Measurements from ENCODE around the gene APOM. TPM values are rescaled to one million over a fixed set of nuclear protein-coding genes. Genes with fewer than 3 reads are reported as not detected.

The APOM gene
- polyA plus RNA-seq, 3 donors, result 4.2 to 8.3 (median 4.8) TPM

GRCh38 chr6:31666337-31666965 lies 10.8 kb downstream of the APOM start:
- Histone ChIP-seq H2AFZ (ENCODE audit: insufficient read depth, low read depth, low read length, poor library complexity, severe bottlenecking) (peak overlapping the region; percentile 81), H3K4me3 (replicated peaks in 1 of 3; ENCODE audit: low read depth in 2 of 3, low read length in 3 of 3) (peak overlapping the region; percentile 87 to 94 (median 90)), H3K36me3 (replicated peaks in 1 of 2; ENCODE audit: control insufficient read depth in 1 of 2, insufficient read depth in 2 of 2, low read length in 2 of 2) (peaks cover 51 to 70% of the 10 kb centered on the region in 2 donors), H4K20me1 (ENCODE audit: insufficient read depth, low read length) (peaks cover 11% of the 10 kb centered on the region), H3K9ac (ENCODE audit: insufficient read depth, low read length, poor library complexity, severe bottlenecking) (peak overlapping the region; percentile 88), H3K27me3 (ENCODE audit: control insufficient read depth in 2 of 2, insufficient read depth in 2 of 2, low read length in 2 of 2) (no peaks in the 10 kb centered on the region), H3K79me2 (ENCODE audit: insufficient read depth, low read length) (peaks cover 68% of the 10 kb centered on the region), H3K4me1 (ENCODE audit: control insufficient read depth in 1 of 2, insufficient read depth in 2 of 2, low read length in 2 of 2) (peaks cover 42 to 53% of the 10 kb centered on the region in 2 donors), H3K27ac (ENCODE audit: low read depth in 1 of 2, low read length in 2 of 2) (peak overlapping the region; percentile 93 to 95), H3K4me2 (replicated peaks; ENCODE audit: extremely low read depth, low read length, poor library complexity, severe bottlenecking) (peak overlapping the region; percentile 97), H3K9me3 (replicated peaks in 1 of 2; ENCODE audit: control insufficient read depth in 1 of 2, insufficient read depth in 1 of 2, low read length in 2 of 2) (no peaks in the 10 kb centered on the region)
- Mint-ChIP-seq H3K27me3 (ENCODE audit: low read depth in 3 of 3) (peaks cover 0 to 1% (median 0%) of the 10 kb centered on the region in 3 donors), H3K27ac (peak overlapping the region; percentile 96 to 98 (median 98)), H3K4me3 (peak overlapping the region; percentile 93 to 98), H3K4me1 (peaks cover 46% of the 10 kb centered on the region), H3K36me3 (peaks cover 66 to 78% of the 10 kb centered on the region in 2 donors), H3K9me3 (peaks cover 0 to under 1% (median 0%) of the 10 kb centered on the region in 7 donors)
- TF ChIP-seq, protein P1, sequence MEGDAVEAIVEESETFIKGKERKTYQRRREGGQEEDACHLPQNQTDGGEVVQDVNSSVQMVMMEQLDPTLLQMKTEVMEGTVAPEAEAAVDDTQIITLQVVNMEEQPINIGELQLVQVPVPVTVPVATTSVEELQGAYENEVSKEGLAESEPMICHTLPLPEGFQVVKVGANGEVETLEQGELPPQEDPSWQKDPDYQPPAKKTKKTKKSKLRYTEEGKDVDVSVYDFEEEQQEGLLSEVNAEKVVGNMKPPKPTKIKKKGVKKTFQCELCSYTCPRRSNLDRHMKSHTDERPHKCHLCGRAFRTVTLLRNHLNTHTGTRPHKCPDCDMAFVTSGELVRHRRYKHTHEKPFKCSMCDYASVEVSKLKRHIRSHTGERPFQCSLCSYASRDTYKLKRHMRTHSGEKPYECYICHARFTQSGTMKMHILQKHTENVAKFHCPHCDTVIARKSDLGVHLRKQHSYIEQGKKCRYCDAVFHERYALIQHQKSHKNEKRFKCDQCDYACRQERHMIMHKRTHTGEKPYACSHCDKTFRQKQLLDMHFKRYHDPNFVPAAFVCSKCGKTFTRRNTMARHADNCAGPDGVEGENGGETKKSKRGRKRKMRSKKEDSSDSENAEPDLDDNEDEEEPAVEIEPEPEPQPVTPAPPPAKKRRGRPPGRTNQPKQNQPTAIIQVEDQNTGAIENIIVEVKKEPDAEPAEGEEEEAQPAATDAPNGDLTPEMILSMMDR (IDR thresholded peaks at IDR 0.05), result no peak
- 8% methylated on average over 15 of the region's 15 CpGs for WGBS (ENCODE audit: insufficient coverage)
- intact Hi-C loops (cut with micrococcal nuclease), result loop anchor here (5.0 kb wide), 5 partner anchors 36 to 291 kb away; partner anchors contain the start of genes ABHD16A (in 1 of the 2), CLIC1 (in 1 of the 2), DDX39B (in 1 of the 2) and NELFE (in 1 of the 2)
- DNase-seq, result no peak

GRCh38 chr6:31669676-31670075 lies 14.0 kb downstream of the APOM start, which contains the start of gene LY6G5B:
TSS of gene LY6G5B (plus strand) at chr6:31669976. CDS start at chr6:31670951, 975 bp downstream.
- TF ChIP-seq, protein P1 (IDR thresholded peaks at IDR 0.05), result no peak
- Mint-ChIP-seq H3K36me3 (peaks cover 68 to 74% of the 10 kb centered on the region in 2 donors), H3K4me1 (peaks cover 16% of the 10 kb centered on the region), H3K27ac (peak within 1 kb of the TSS in 2 of 7 donors; percentile 69 to 70), H3K27me3 (ENCODE audit: low read depth in 3 of 3) (peaks cover 0 to 1% (median 0%) of the 10 kb centered on the region in 3 donors), H3K9me3 (peaks cover 0 to 4% (median 0%) of the 10 kb centered on the region in 7 donors), H3K4me3 (no peak within 1 kb of the TSS)
- no peak for DNase-seq
- Histone ChIP-seq H2AFZ (ENCODE audit: insufficient read depth, low read depth, low read length, poor library complexity, severe bottlenecking) (no peak within 1 kb of the TSS), H3K4me1 (ENCODE audit: control insufficient read depth in 1 of 2, insufficient read depth in 2 of 2, low read length in 2 of 2) (peaks cover 14 to 21% of the 10 kb centered on the region in 2 donors), H3K36me3 (replicated peaks in 1 of 2; ENCODE audit: control insufficient read depth in 1 of 2, insufficient read depth in 2 of 2, low read length in 2 of 2) (peaks cover 64 to 75% of the 10 kb centered on the region in 2 donors), H3K4me2 (replicated peaks; ENCODE audit: extremely low read depth, low read length, poor library complexity, severe bottlenecking) (no peak within 1 kb of the TSS), H3K79me2 (ENCODE audit: insufficient read depth, low read length) (peaks cover 43% of the 10 kb centered on the region), H3K9me3 (replicated peaks in 1 of 2; ENCODE audit: control insufficient read depth in 1 of 2, insufficient read depth in 1 of 2, low read length in 2 of 2) (no peaks in the 10 kb centered on the region), H3K27ac (ENCODE audit: low read depth in 1 of 2, low read length in 2 of 2) (peak within 1 kb of the TSS in 1 of 2 donors; percentile 11), H3K9ac (ENCODE audit: insufficient read depth, low read length, poor library complexity, severe bottlenecking) (no peak within 1 kb of the TSS), H3K4me3 (replicated peaks in 1 of 3; ENCODE audit: low read depth in 2 of 3, low read length in 3 of 3) (no peak within 1 kb of the TSS), H4K20me1 (ENCODE audit: insufficient read depth, low read length) (peaks cover 11% of the 10 kb centered on the region), H3K27me3 (ENCODE audit: control insufficient read depth in 2 of 2, insufficient read depth in 2 of 2, low read length in 2 of 2) (no peaks in the 10 kb centered on the region)
- intact Hi-C loops (cut with micrococcal nuclease), result loop anchor here (5.0 to 10.0 kb wide), 6 partner anchors 33 to 288 kb away; partner anchors contain the start of genes NELFE (in 2 of the 2), SKIC2 (in 2 of the 2), ABHD16A (in 1 of the 2) and CLIC1 (in 1 of the 2)
- WGBS (ENCODE audit: insufficient coverage), result 100% methylated on average over 4 of the region's 8 CpGs
